Smooth muscle cell (in vitro differentiated cells): ENCODE results near the gene MAPRE2. TPM values are rescaled to one million over a fixed set of nuclear protein-coding genes. Genes with fewer than 3 reads are reported as not detected.

Experiments
- DNase-seq: peaks from one replicate; lab custom pipeline; 2025; ENCODE audit not compliant: unreplicated experiment; lab: John Stamatoyannopoulos, UW
- H2AFZ ChIP-seq: fragments of 200-600 bp; sonication (generic); 2 replicates; pipeline ENCODE4 v1.6.0; 2016; ENCODE audit warnings: antibody characterized with exemption, low read depth, mild to moderate bottlenecking
- H3F3A ChIP-seq: fragments of 200-600 bp; sonication (generic); 2 replicates; pipeline ENCODE4 v1.6.0; 2017; ENCODE audit warnings: antibody characterized with exemption, low read depth
- H3K27ac ChIP-seq: fragments of 200-600 bp; sonication (generic); 2 replicates; pipeline ENCODE4 v1.5.1; 2016; ENCODE audit warnings: low read depth, mild to moderate bottlenecking
- H3K27me3 ChIP-seq: fragments of 200-600 bp; sonication (generic); 2 replicates; pipeline ENCODE4 v1.6.1; 2016; ENCODE audit warnings: low read depth, mild to moderate bottlenecking
- H3K36me3 ChIP-seq: fragments of 200-600 bp; sonication (generic); 2 replicates; pipeline ENCODE4 v1.5.1; 2016; ENCODE audit warnings: low read depth
- H3K4me1 ChIP-seq: fragments of 200-600 bp; sonication (generic); 2 replicates; pipeline ENCODE4 v1.5.1; 2016; ENCODE audit warnings: low read depth
- H3K4me2 ChIP-seq: fragments of 200-600 bp; sonication (generic); 2 replicates; pipeline ENCODE4 v1.6.0; 2016; ENCODE audit warnings: mild to moderate bottlenecking
- H3K4me3 ChIP-seq: fragments of 200-600 bp; sonication (generic); 2 replicates; pipeline ENCODE4 v1.5.1; 2016; ENCODE audit warnings: mild to moderate bottlenecking
- H3K79me2 ChIP-seq: fragments of 200-600 bp; sonication (generic); 2 replicates; pipeline ENCODE4 v1.6.0; 2016; ENCODE audit warnings: low read depth, mild to moderate bottlenecking
- H3K9ac ChIP-seq: fragments of 200-600 bp; sonication (generic); 2 replicates; pipeline ENCODE4 v1.6.0; 2016; ENCODE audit warnings: low read depth
- H3K9me3 ChIP-seq: fragments of 200-600 bp; sonication (generic); replicated peaks from 2 replicates; pipeline ENCODE4 v1.5.1; 2016; ENCODE audit warnings: low read depth
- H4K20me1 ChIP-seq: fragments of 200-600 bp; sonication (generic); 2 replicates; pipeline ENCODE4 v1.6.0; 2016; ENCODE audit warnings: low read depth
- CTCF ChIP-seq: fragments of 200-600 bp; sonication (generic); IDR thresholded peaks from 2 replicates; pipeline ENCODE4 v1.5.1; 2017; ENCODE audit warnings: borderline replicate concordance, mild to moderate bottlenecking, antibody characterized with exemption; ENCODE audit not compliant: insufficient read depth, poor library complexity, severe bottlenecking
- WGBS: methylation state at CpG from one replicate; pipeline ENCODE4 v1.1.7; 2016; ENCODE audit warnings: low lambda C conversion rate; 5-methylcytosine and 5-hydroxymethylcytosine counted together
- polyA plus RNA-seq: library from polyadenylated mRNA; unstranded; fragments of >200 nt; fragmentation: Nextera tagmentation; extraction: Ambion mirVana; gene quantifications from 2 replicates; pipeline ENCODE4 v1.2.1, GENCODE V29; 2016
- total RNA-seq: library from RNA; depleted of rRNA; stranded (reverse); fragments of >200 nt; gene quantifications from 2 replicates; pipeline ENCODE4 v1.2.3, GENCODE V29; 2014

The MAPRE2 gene
- total and polyA plus RNA-seq, 2 experiments from 2014 or later, result 11.2 to 21.8 TPM

- H4K20me1 ChIP-seq, result no peaks in the 10 kb centered on the region
- H3K79me2 ChIP-seq, result no peaks in the 10 kb centered on the region
- no peak overlapping the region for H2AFZ ChIP-seq
- H3K4me3 ChIP-seq, result no peak overlapping the region
- no peaks in the 10 kb centered on the region for H3K27me3 ChIP-seq
- no peaks in the 10 kb centered on the region for H3F3A ChIP-seq
- no peaks in the 10 kb centered on the region for H3K9me3 ChIP-seq
- H3K9ac ChIP-seq, result no peak overlapping the region
- H3K36me3 ChIP-seq, result no peaks in the 10 kb centered on the region
- H3K4me1 ChIP-seq, result peaks cover 14% of the 10 kb centered on the region
- 86% methylated on average over 7 of the region's 7 CpGs for WGBS
- TF ChIP-seq CTCF, result no peak
- DNase-seq, result no peak
- H3K4me2 ChIP-seq, result no peak overlapping the region
- H3K27ac ChIP-seq, result no peak overlapping the region
Measured at GRCh38 chr18:35061336-35061735, 20.1 kb downstream of the MAPRE2 start.

GRCh38 chr18:35061804-35062203, 20.6 kb downstream of the MAPRE2 start:
- no peaks in the 10 kb centered on the region for H4K20me1 ChIP-seq
- H3K4me1 ChIP-seq, result peaks cover 14% of the 10 kb centered on the region
- H3K79me2 ChIP-seq, result no peaks in the 10 kb centered on the region
- DNase-seq, result no peak
- no peak overlapping the region for H2AFZ ChIP-seq
- WGBS, result 74% methylated on average over 7 of the region's 7 CpGs
- no peak overlapping the region for H3K27ac ChIP-seq
- no peaks in the 10 kb centered on the region for H3K36me3 ChIP-seq
- TF ChIP-seq CTCF, result no peak
- H3K9me3 ChIP-seq, result no peaks in the 10 kb centered on the region
- H3F3A ChIP-seq, result no peaks in the 10 kb centered on the region
- H3K4me3 ChIP-seq, result no peak overlapping the region
- no peak overlapping the region for H3K4me2 ChIP-seq
- no peak overlapping the region for H3K9ac ChIP-seq
- no peaks in the 10 kb centered on the region for H3K27me3 ChIP-seq

- H3F3A ChIP-seq, result no peaks in the 10 kb centered on the region
- H3K9me3 ChIP-seq, result no peaks in the 10 kb centered on the region
- peaks cover 14% of the 10 kb centered on the region for H3K4me1 ChIP-seq
- no peaks in the 10 kb centered on the region for H3K36me3 ChIP-seq
- no peaks in the 10 kb centered on the region for H3K79me2 ChIP-seq
- no peak for DNase-seq
- no peak overlapping the region for H3K9ac ChIP-seq
- no peak overlapping the region for H3K4me2 ChIP-seq
- no peaks in the 10 kb centered on the region for H4K20me1 ChIP-seq
- H3K4me3 ChIP-seq, result no peak overlapping the region
- no peak overlapping the region for H2AFZ ChIP-seq
- no peak for TF ChIP-seq CTCF
- 95% methylated on average over 5 of the region's 5 CpGs for WGBS
- H3K27me3 ChIP-seq, result no peaks in the 10 kb centered on the region
- no peak overlapping the region for H3K27ac ChIP-seq
Measured at GRCh38 chr18:35062408-35062807, 21.2 kb downstream of the MAPRE2 start.

- Histone ChIP-seq H3K9me3 (no peaks in the 10 kb centered on the region), H3K27me3 (no peaks in the 10 kb centered on the region), H3K9ac (no peak overlapping the region), H3K4me3 (no peak overlapping the region), H3K4me1 (peaks cover 11% of the 10 kb centered on the region), H3F3A (no peaks in the 10 kb centered on the region), H3K4me2 (no peak overlapping the region), H3K27ac (no peak overlapping the region), H4K20me1 (no peaks in the 10 kb centered on the region), H3K79me2 (no peaks in the 10 kb centered on the region), H3K36me3 (no peaks in the 10 kb centered on the region), H2AFZ (no peak overlapping the region)
- 87% methylated on average over 4 of the region's 4 CpGs for whole genome bisulfite sequencing
- DNase-seq, result no peak
- no peak for TF ChIP-seq CTCF
Measured at GRCh38 chr18:35063875-35064690, 22.9 kb downstream of the MAPRE2 start.
